Karpas-422 (cell line): ENCODE measurements around the gene MEMO1. TPM values are rescaled to one million over a fixed set of nuclear protein-coding genes. Genes with fewer than 3 reads are reported as not detected.
"Not testable (repeated sequence)": the region's sequence is repeated elsewhere in the genome, so short reads cannot be mapped to it uniquely, and the experiment has no call there.

Source experiments
- DNase-seq: peaks from one replicate; pipeline ENCODE4 v3.0.0-alpha.2; 2015
- H2AFZ ChIP-seq: fragments of 200-600 bp; sonication (generic); 2 replicates; pipeline ENCODE4 v1.6.1; 2014; ENCODE audit warnings: antibody characterized with exemption, low read length, mixed read lengths
- H3K27ac ChIP-seq: fragments of 200-600 bp; sonication (generic); 2 replicates; pipeline ENCODE4 v1.5.1; 2014; ENCODE audit warnings: mild to moderate bottlenecking, low read length, moderate library complexity
- H3K27me3 ChIP-seq: fragments of 200-600 bp; sonication (generic); 2 replicates; pipeline ENCODE4 v1.6.1; 2014; ENCODE audit warnings: low read length, mixed read lengths
- H3K36me3 ChIP-seq: fragments of 200-600 bp; sonication (generic); 2 replicates; pipeline ENCODE4 v1.6.1; 2014; ENCODE audit warnings: low read length, mixed read lengths; ENCODE audit not compliant: insufficient read depth
- H3K4me1 ChIP-seq: fragments of 200-600 bp; sonication (generic); 2 replicates; pipeline ENCODE4 v1.6.1; 2014; ENCODE audit warnings: mild to moderate bottlenecking, low read length, mixed read lengths
- H3K4me2 ChIP-seq: fragments of 200-600 bp; sonication (generic); 2 replicates; pipeline ENCODE4 v1.6.1; 2014; ENCODE audit warnings: low read length, low read depth, mild to moderate bottlenecking; ENCODE audit not compliant: poor library complexity, severe bottlenecking
- H3K4me3 ChIP-seq: fragments of 200-600 bp; sonication (generic); 2 replicates; pipeline ENCODE4 v1.5.1; 2014; ENCODE audit warnings: mild to moderate bottlenecking, antibody characterized with exemption, low read length, mixed read lengths
- H3K79me2 ChIP-seq: fragments of 200-600 bp; sonication (generic); 2 replicates; pipeline ENCODE4 v1.6.1; 2014; ENCODE audit warnings: mild to moderate bottlenecking, low read length, mixed read lengths
- H3K9ac ChIP-seq: fragments of 200-600 bp; sonication (generic); 2 replicates; pipeline ENCODE4 v1.6.0; 2014; ENCODE audit warnings: low read length
- H3K9me2 ChIP-seq: fragments of 200-600 bp; sonication (generic), shearing (Covaris generic); replicated peaks from 2 replicates; pipeline ENCODE4 v1.6.0; 2014; ENCODE audit warnings: mild to moderate bottlenecking, low read length, moderate library complexity; ENCODE audit not compliant: insufficient read depth
- H3K9me3 ChIP-seq: fragments of 300-700, 200-600 bp; sonication (generic); 2 replicates; pipeline ENCODE4 v1.6.1; 2014; ENCODE audit warnings: low read length, mixed read lengths
- H4K20me1 ChIP-seq: fragments of 200-600 bp; sonication (generic); 2 replicates; pipeline ENCODE4 v1.6.1; 2014; ENCODE audit warnings: mild to moderate bottlenecking, antibody characterized with exemption, low read length, low read depth; ENCODE audit not compliant: insufficient read depth
- total RNA-seq: library from RNA; depleted of rRNA; stranded (reverse); fragments of >200 nt; shearing (Covaris generic); gene quantifications from 2 replicates; pipeline ENCODE4 v1.2.3, GENCODE V29; 2014; ENCODE audit warnings: low replicate concordance

Gene MEMO1
- total RNA-seq, 1 experiment from 2014 or later: 62.9 TPM

- H3K79me2 ChIP-seq: peaks cover 14% of the 10 kb centered on the region
- no peaks in the 10 kb centered on the region for H4K20me1 ChIP-seq
- H3K27ac ChIP-seq: no peak overlapping the region
- H3K4me3 ChIP-seq: no peak overlapping the region
- DNase-seq: no peak
- no peak overlapping the region for H2AFZ ChIP-seq
- no peak overlapping the region for H3K4me2 ChIP-seq
- no peaks in the 10 kb centered on the region for H3K9me2 ChIP-seq
- no peaks in the 10 kb centered on the region; the same call in 1 of the 2 replicates for H3K36me3 ChIP-seq
- no peaks in the 10 kb centered on the region for H3K9me3 ChIP-seq
- H3K27me3 ChIP-seq: no peaks in the 10 kb centered on the region
- H3K9ac ChIP-seq: no peak overlapping the region
- H3K4me1 ChIP-seq: no peaks in the 10 kb centered on the region
Measured at GRCh38 chr2:31863867-31864266, 146.9 kb downstream of the MEMO1 start.

- H3K27me3 ChIP-seq, H3K9ac ChIP-seq, H4K20me1 ChIP-seq, H3K4me1 ChIP-seq, H3K36me3 ChIP-seq, H3K4me2 ChIP-seq, H3K9me3 ChIP-seq, H2AFZ ChIP-seq, DNase-seq, H3K9me2 ChIP-seq, H3K4me3 ChIP-seq, H3K27ac ChIP-seq: not testable (repeated sequence)
- H3K79me2 ChIP-seq: peaks cover 14% of the 10 kb centered on the region
Measured at GRCh38 chr2:31863015-31863656, 147.7 kb downstream of the MEMO1 start.

GRCh38 chr2:31859959-31860358 is 150.8 kb downstream of the MEMO1 start:
- Histone ChIP-seq H3K79me2 (peaks cover 10% of the 10 kb centered on the region), H4K20me1 (no peaks in the 10 kb centered on the region), H3K27ac (no peak overlapping the region), H3K4me2 (no peak overlapping the region), H3K4me1 (no peaks in the 10 kb centered on the region), H3K9me2 (no peaks in the 10 kb centered on the region), H3K27me3 (no peaks in the 10 kb centered on the region), H2AFZ (no peak overlapping the region), H3K9me3 (no peaks in the 10 kb centered on the region), H3K36me3 (no peaks in the 10 kb centered on the region; the same call in 1 of the 2 replicates), H3K4me3 (no peak overlapping the region), H3K9ac (no peak overlapping the region)
- DNase-seq: no peak

- no peaks in the 10 kb centered on the region for H4K20me1 ChIP-seq
Measured at GRCh38 chr2:31853521-31853920, 157.3 kb downstream of the MEMO1 start.

GRCh38 chr2:31842150-31842549 is 168.7 kb downstream of the MEMO1 start:
- H4K20me1 ChIP-seq, H3K9me3 ChIP-seq, H2AFZ ChIP-seq, H3K27me3 ChIP-seq, H3K4me3 ChIP-seq, DNase-seq, H3K9ac ChIP-seq, H3K36me3 ChIP-seq, H3K4me1 ChIP-seq, H3K9me2 ChIP-seq, H3K79me2 ChIP-seq, H3K27ac ChIP-seq, H3K4me2 ChIP-seq: not testable (repeated sequence)

More at GRCh38 chr2:31853521-31853920, 157.3 kb downstream of the MEMO1 start:
- H2AFZ ChIP-seq: no peak overlapping the region
- H3K9me3 ChIP-seq: no peaks in the 10 kb centered on the region
- no peaks in the 10 kb centered on the region for H3K9me2 ChIP-seq
- H3K36me3 ChIP-seq: no peaks in the 10 kb centered on the region
- no peak for DNase-seq
- no peak overlapping the region for H3K4me3 ChIP-seq
- no peaks in the 10 kb centered on the region for H3K4me1 ChIP-seq
- no peaks in the 10 kb centered on the region for H3K27me3 ChIP-seq
- no peak overlapping the region for H3K4me2 ChIP-seq
- no peak overlapping the region for H3K9ac ChIP-seq
- peaks cover 2% of the 10 kb centered on the region; the same call in 1 of the 2 replicates for H3K79me2 ChIP-seq
- no peak overlapping the region for H3K27ac ChIP-seq

GRCh38 chr2:31835450-31835849 is 175.4 kb downstream of the MEMO1 start:
- DNase-seq: no peak
- Histone ChIP-seq H3K27ac (no peak overlapping the region), H3K4me3 (no peak overlapping the region)

GRCh38 chr2:31832363-31832762 is 178.4 kb downstream of the MEMO1 start:
- H3K4me2 ChIP-seq: no peak overlapping the region
- no peaks in the 10 kb centered on the region for H3K9me3 ChIP-seq
- H2AFZ ChIP-seq: no peak overlapping the region
- H3K9me2 ChIP-seq: no peaks in the 10 kb centered on the region
- H3K9ac ChIP-seq: no peak overlapping the region
- no peaks in the 10 kb centered on the region for H3K27me3 ChIP-seq
- no peak overlapping the region for H3K4me3 ChIP-seq
- no peak overlapping the region for H3K27ac ChIP-seq
- no peaks in the 10 kb centered on the region for H4K20me1 ChIP-seq
- no peaks in the 10 kb centered on the region for H3K36me3 ChIP-seq
- H3K4me1 ChIP-seq: no peaks in the 10 kb centered on the region; the same call in 1 of the 2 replicates
- no peak for DNase-seq
- no peaks in the 10 kb centered on the region for H3K79me2 ChIP-seq

More at GRCh38 chr2:31835450-31835849, 175.4 kb downstream of the MEMO1 start:
- Histone ChIP-seq H3K36me3 (no peaks in the 10 kb centered on the region), H4K20me1 (no peaks in the 10 kb centered on the region), H3K27me3 (no peaks in the 10 kb centered on the region), H3K79me2 (no peaks in the 10 kb centered on the region), H3K9ac (no peak overlapping the region), H2AFZ (no peak overlapping the region), H3K9me2 (no peaks in the 10 kb centered on the region), H3K4me2 (no peak overlapping the region), H3K9me3 (no peaks in the 10 kb centered on the region), H3K4me1 (no peaks in the 10 kb centered on the region; the same call in 1 of the 2 replicates)

GRCh38 chr2:31831585-31831984 is 179.2 kb downstream of the MEMO1 start:
- Histone ChIP-seq H3K79me2 (no peaks in the 10 kb centered on the region), H3K36me3 (no peaks in the 10 kb centered on the region), H3K27ac (no peak overlapping the region), H3K9me2 (no peaks in the 10 kb centered on the region), H2AFZ (no peak overlapping the region), H3K9ac (no peak overlapping the region), H3K9me3 (no peaks in the 10 kb centered on the region), H3K4me3 (no peak overlapping the region), H3K4me2 (no peak overlapping the region), H4K20me1 (no peaks in the 10 kb centered on the region), H3K27me3 (no peaks in the 10 kb centered on the region), H3K4me1 (no peaks in the 10 kb centered on the region; the same call in 1 of the 2 replicates)
- DNase-seq: no peak
